Stomach (tissue), 4 donors: Measurements from ENCODE around the gene PPP5C.

ENCODE experiments used
- CTCF ChIP-seq, 7 experiments: fragments of 450-650 bp in 4 of 7; fragments of 200-600 bp in 3 of 7; sonication (generic) in 3 of 7; IDR thresholded peaks; one replicate each; pipeline ENCODE4 v1.5.1; 2016 to 2019; ENCODE audit warnings: antibody characterized with exemption in 7 of 7, control low read depth in 2 of 7, mild to moderate bottlenecking in 1 of 7
- EP300 ChIP-seq: sonication (generic); formaldehyde crosslinking; IDR thresholded peaks from one replicate; pipeline ENCODE4 v1.6.1; 2017; ENCODE audit warnings: antibody characterized with exemption
- POLR2A ChIP-seq, 4 donors: fragments of 450-650 bp; IDR thresholded peaks; one replicate each; pipeline ENCODE4 v1.6.1; 2016; ENCODE audit warnings: antibody characterized with exemption in 4 of 4, control low read depth in 2 of 4, mild to moderate bottlenecking in 1 of 4, moderate library complexity in 1 of 4

- TF ChIP-seq CTCF (IDR thresholded peaks at IDR 0.05) (no peak), POLR2A (IDR thresholded peaks at IDR 0.05) (no peak), EP300 (no peak)
These were observed 11.1 kb downstream of the PPP5C start for GRCh38 chr19:46357846-46358583.
